EH (cell line): Measurements from ENCODE around the gene CADM1.

Experiments used
- DNase-seq: peaks from one replicate; pipeline ENCODE4 v3.0.0-alpha.2; 2015; ENCODE audit warnings: low read depth

CADM1 gene

GRCh38 chr11:115352805-115353485, 151.3 kb downstream of the CADM1 start:
- no peak for DNase-seq

GRCh38 chr11:115349335-115350017, 154.7 kb downstream of the CADM1 start:
- DNase-seq, result no peak

- DNase-seq, result no peak
Measured at GRCh38 chr11:115348416-115348815, 155.8 kb downstream of the CADM1 start.

DNA sequence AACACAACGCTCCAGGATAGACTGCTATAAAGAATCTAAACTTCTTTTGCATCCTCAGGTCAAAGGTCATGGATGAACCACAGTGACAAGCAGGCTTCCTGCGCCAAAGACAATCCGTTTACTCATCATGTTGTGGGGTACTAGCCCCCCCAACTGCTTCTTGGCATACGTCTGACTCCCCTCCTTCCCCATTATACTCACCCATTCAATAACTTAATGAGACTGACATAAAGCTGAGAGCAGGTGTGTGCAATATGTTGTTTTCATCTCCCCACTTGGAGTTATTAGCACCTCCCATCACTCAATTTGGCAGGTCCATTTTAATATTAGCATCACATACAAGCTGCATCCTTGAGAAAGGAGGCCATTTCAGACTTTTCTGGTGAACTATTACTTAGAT, 157.1 kb downstream of the CADM1 start:
- DNase-seq, result no peak

GRCh38 chr11:115345840-115346239, 158.4 kb downstream of the CADM1 start:
- DNase-seq, result no peak

DNA sequence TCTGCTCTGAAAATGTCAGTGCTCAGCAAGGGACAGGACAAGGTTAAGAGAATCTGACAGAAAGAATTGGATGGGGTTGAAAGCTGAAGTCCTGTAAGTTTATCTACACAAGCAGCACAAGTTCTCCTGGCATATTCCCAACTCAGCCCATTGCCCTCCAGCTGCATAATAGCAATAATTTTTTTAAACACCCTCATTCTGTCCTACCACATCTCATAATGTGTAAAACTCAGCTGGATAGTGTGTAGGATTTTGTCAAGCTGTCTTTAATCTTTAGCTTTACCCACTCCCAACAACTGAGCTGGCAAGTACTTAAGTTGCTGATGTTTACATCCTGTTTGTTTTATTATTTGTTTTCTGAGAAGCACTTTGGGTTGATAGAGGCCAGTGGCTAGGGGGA, 158.9 kb downstream of the CADM1 start:
- DNase-seq, result no peak

DNA sequence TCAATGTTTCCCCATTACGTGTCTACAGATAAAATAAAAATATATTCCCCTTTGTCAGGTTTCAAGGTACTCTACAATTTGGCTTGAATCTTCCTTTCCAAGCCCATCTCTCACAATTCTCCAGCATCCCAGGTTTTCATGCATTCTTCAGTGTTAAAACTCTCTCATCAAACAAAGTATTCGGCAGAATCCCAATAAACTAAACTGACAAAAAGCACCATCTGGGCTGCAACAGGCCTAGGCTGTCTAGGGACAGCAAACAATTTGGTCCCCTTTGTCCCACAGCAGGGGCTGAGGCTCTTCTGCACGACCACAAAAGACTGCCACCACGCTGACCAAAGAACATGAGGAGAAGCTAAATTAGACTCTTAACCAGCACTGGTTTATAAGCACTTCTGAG, 159.4 kb downstream of the CADM1 start:
- DNase-seq, result no peak

DNA sequence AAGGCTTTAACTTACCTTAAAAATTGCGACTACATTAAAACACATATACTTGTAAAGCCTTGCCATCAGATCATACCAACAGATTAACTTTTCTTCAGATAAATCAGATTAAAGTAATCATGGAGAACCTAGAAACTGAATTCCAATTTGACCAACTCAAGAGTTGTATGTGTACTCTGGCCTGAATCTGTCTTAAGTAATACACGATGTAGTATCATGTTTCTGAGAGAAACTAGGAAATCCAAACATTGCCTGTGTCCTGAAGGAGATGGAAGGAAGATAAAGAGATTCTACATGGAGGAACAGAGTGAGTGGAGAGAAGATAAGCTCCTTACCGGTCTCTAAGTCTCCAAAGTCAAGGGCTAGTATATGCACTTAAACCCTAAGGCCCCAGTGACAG, 162.1 kb downstream of the CADM1 start:
- no peak for DNase-seq

GRCh38 chr11:115340874-115341273, 163.3 kb downstream of the CADM1 start:
- DNase-seq, result no peak

GRCh38 chr11:115338476-115338875, 165.7 kb downstream of the CADM1 start:
- DNase-seq, result no peak

DNA sequence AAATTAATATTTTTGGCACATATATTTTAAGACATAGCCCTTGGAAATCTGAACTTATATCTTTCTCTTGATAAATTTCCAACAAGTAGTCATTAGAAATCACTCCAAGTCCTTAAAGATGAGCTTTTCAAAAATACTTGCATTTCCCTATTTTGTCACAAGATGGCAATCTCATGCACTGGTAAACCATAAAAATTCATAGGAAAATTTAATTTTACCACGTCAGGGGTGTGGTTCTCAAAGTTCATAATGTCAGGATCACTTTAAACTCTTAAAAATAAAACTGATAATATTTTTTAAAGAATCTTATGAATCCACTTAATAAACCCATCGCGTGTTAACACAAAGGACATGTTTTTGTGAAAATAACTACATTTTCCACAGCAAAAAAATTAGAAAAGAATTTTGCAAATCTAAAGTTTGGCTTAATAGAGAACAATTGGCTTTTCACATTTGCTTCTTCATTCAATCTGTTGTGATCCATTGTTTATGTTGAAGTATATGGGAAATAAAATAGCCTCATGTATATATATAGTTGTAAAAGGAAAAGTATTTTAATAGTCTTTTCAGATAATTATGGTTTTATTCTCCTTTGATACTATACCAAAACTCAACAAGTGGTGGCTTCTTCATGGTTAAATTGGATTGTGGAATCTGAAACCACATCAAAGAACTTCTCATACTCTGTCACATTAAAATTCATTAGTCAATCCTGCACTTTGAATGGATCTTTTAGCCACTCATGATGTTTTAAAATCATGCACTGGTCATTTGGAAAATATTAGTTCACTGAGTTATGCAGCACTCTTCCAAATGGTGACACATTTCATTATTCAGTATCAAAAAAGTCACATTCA, 169.1 kb downstream of the CADM1 start:
- peak; percentile 36 for DNase-seq

GRCh38 chr11:115333949-115334348, 170.3 kb downstream of the CADM1 start:
- DNase-seq, result no peak

DNA sequence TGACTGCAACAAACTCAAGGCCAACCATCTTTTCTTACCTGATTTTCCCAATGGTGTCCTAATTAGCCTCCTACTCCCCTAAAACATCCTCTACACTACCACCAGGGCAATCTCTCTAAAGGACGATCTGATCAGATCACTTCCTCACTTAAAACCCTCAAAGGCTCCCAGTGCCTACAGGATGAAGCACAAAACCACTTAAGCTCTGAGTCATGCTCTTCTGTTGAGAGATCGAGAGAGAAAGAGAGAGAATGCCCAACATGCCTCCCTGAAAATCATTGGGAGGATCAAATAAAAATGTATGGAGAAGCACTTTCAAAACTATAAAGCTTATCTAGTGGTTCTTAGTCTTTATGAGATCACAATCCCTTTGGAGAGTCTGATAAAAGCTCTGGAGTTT, 171.1 kb downstream of the CADM1 start:
- DNase-seq, result peak; percentile 52

- no peak for DNase-seq
Measured at GRCh38 chr11:115330684-115331482, 173.3 kb downstream of the CADM1 start.

- no peak for DNase-seq
Measured at GRCh38 chr11:115326526-115326925, 177.7 kb downstream of the CADM1 start.

DNA sequence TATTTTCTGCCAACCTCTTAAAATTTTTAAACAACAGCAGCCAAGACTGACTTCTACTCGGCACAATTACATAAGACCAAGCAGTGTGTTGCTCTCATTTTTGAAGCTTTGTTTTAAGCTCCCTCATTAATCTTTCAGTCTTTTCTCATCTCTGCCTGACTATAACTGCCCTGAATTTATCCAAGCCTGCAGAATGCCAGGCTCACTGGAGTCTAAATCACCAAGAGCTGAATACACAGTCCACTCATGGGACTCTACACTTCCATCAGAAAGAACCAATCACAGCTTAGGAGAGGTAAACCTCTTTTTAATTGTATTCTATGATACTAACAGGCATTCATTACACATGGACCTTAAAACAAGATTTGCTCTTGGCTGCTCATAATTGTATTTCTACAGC, 178.7 kb downstream of the CADM1 start:
- DNase-seq, result no peak

DNA sequence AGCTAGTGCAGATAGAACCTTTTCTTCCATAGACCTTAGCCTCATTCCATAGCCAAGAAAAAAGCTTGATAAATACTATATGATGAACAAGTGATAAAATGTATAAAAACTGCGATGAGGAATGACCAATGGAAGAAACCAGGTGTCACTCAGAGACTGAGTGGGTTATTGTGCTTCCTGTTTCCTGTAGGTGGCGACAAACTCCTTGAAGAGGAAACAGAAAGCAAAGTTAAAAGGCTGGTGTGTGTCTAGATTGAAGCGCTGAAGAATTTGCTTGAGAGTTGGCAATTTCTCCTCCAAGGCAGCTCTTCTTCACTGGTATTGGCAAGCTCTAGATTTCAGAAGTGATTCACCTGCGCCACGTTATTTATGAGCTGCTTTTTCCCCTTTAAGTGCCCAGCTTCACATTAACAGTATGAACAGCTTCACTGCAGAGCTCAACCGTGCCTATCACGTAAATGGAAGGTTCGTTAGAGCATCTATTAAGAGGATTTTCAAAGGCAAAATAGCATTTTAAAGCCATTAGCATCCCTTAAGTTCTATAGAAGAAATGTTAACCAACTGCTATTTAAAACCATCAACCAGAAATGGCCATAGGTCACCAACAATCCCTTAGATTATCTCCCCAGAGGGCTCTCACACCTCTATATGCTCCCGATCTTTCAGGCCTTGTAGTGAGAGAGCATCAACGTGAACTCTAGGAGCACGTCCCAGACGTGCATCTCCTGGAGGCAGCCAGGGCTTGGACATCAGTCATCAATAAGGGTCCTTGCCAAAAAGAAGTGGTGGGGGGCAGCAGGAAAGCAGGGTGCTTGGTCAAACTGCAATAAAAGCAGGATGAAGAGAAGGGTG, 179.4 kb downstream of the CADM1 start:
- peak; percentile 65 for DNase-seq

DNA sequence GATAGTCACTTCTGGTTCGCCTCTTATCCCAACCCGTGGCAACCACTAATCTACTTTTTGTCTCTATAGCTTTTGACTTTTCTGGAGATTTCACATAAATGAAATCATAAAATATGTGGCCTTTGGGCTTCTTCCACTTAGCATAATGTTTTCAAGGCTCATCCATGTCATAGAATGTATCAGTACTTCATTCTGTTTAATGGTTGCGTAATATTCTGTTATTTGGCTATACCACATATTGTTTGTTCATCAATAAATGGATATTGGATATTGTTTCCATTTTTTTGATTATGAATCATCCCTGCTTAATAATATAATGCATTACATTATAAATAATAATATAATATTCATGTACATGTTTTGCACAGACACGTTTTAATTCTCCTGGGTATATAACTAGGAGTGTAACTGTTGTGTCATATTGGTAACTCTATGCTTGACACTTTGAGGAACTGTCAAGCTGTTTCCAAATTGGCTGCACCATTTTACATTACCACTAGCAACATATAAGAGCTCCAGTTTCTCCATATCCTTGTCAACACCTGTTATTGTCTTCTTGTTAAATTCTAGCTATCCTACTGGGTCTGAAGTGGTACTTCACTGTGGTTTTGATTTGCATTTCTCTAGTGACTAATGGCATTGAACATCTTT, 181.5 kb downstream of the CADM1 start:
- no peak for DNase-seq

DNA sequence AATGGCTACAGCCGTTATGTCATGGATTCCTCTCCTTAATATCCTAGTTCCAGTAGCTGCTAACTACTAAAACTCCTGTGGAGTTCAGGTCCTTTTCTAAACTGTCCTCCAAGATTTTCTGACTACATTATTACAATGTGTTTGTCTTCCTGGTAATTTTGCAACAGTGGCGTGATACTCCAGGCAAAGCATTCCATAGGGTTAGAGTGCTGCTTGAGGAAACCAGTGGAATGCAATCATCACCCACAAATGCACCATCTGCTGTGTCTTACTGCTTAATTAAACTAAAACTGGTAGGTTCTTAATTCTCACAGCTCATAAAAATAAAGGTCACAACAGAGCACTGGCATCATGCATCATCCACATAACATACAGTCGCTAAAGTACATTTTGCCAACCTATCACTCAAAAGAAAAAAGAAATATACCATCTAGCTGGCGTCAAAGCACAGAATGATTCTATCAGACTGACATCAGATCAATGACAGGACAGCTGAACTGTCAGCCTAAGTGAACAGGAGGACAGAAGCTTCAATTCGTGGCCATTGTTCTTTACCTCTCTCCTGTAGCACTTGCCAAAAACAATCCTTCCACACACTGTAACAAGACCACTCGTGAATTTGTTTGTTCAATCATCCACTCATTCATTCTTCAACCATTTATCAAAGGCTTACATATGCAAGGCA, 182.5 kb downstream of the CADM1 start:
- peak; percentile 50 for DNase-seq
